GM23338 (cell line): ENCODE results near the gene SLC35D3.
"Not testable (repeated sequence)": the region's sequence is repeated elsewhere in the genome, so short reads cannot be mapped to it uniquely, and the experiment has no call there.

Source experiments
- CREB1 ChIP-seq: fragments of 250-450 bp; sonication (Bioruptor Pico); IDR thresholded peaks from 2 replicates; pipeline ENCODE4 v1.5.0; 2020; ENCODE audit warnings: low read depth, mild to moderate bottlenecking, moderate library complexity
- EZH2 ChIP-seq: fragments of 200-600 bp; sonication (generic); IDR thresholded peaks from one replicate; pipeline ENCODE4 v1.8.0; 2017; ENCODE audit warnings: antibody characterized with exemption, mild to moderate bottlenecking, low read depth; ENCODE audit not compliant: unreplicated experiment
- EZH2phosphoT487 ChIP-seq: fragments of 200-600 bp; sonication (generic); IDR thresholded peaks from one replicate; pipeline ENCODE4 v1.8.1; 2018; ENCODE audit warnings: antibody characterized with exemption; ENCODE audit not compliant: unreplicated experiment
- JUNB ChIP-seq: IDR thresholded peaks from one replicate; pipeline ENCODE4 v1.6.1; 2016; ENCODE audit warnings: antibody characterized with exemption; ENCODE audit not compliant: unreplicated experiment
- POLR2AphosphoS5 ChIP-seq: IDR thresholded peaks from 2 replicates; pipeline ENCODE4 v1.6.1; 2016; ENCODE audit warnings: antibody characterized with exemption, low read depth
- STAT1 ChIP-seq: IDR thresholded peaks from one replicate; pipeline ENCODE4 v1.6.1; 2016; ENCODE audit warnings: antibody characterized with exemption; ENCODE audit not compliant: unreplicated experiment
- ZNF331 ChIP-seq: fragments of 250-450 bp; sonication (Bioruptor Pico); IDR thresholded peaks from 2 replicates; pipeline ENCODE4 v1.5.0; 2020; ENCODE audit warnings: low read depth, mild to moderate bottlenecking, moderate library complexity
- ZNF462 ChIP-seq: fragments of 250-450 bp; sonication (Bioruptor Pico); IDR thresholded peaks from 2 replicates; pipeline ENCODE4 v1.5.0; 2020; ENCODE audit warnings: mild to moderate bottlenecking, moderate library complexity
- TF ChIP-seq, protein P1 (sequence below), 2 experiments: fragments of 200-600 bp in 1 of 2; sonication (generic) in 1 of 2; conservative IDR thresholded peaks; 2 replicates each; pipeline versions ENCODE4 v1.5.1 to v1.6.1; 2016 to 2017; ENCODE audit warnings: antibody characterized with exemption in 2 of 2, low read depth in 2 of 2, mild to moderate bottlenecking in 2 of 2, moderate library complexity in 1 of 2
- TF ChIP-seq, protein P2 (sequence below): IDR thresholded peaks from 2 replicates; pipeline ENCODE4 v1.6.1; 2016; ENCODE audit warnings: antibody characterized with exemption
- TF ChIP-seq, protein P3 (sequence below): IDR thresholded peaks from one replicate; pipeline ENCODE4 v1.6.1; 2018; ENCODE audit warnings: antibody characterized with exemption; ENCODE audit not compliant: unreplicated experiment

DNA sequence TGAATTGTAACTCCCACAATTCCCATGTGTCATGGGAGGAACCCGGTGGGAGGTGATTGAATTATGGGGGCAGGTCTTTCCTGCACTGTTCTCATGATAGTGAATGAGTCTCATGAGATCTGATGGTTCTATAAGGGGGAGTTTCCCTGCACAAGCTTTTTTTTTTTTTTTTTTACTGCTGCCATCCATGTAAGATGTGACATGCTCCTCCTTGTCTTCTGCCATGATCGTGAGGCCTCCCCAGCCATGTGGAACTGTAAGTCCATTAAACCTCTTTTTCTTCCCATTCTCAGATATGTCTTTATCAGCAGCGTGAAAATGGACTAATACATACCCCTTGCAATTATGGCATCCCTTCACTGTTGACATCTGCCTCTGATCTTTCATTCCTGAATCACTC lies 17.6 kb upstream of the SLC35D3 start:
- TF ChIP-seq, protein P1, sequence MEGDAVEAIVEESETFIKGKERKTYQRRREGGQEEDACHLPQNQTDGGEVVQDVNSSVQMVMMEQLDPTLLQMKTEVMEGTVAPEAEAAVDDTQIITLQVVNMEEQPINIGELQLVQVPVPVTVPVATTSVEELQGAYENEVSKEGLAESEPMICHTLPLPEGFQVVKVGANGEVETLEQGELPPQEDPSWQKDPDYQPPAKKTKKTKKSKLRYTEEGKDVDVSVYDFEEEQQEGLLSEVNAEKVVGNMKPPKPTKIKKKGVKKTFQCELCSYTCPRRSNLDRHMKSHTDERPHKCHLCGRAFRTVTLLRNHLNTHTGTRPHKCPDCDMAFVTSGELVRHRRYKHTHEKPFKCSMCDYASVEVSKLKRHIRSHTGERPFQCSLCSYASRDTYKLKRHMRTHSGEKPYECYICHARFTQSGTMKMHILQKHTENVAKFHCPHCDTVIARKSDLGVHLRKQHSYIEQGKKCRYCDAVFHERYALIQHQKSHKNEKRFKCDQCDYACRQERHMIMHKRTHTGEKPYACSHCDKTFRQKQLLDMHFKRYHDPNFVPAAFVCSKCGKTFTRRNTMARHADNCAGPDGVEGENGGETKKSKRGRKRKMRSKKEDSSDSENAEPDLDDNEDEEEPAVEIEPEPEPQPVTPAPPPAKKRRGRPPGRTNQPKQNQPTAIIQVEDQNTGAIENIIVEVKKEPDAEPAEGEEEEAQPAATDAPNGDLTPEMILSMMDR (conservative IDR thresholded peaks at IDR 0.05; ENCODE audit: low read depth in 2 of 2): not testable (repeated sequence)
- TF ChIP-seq EZH2phosphoT487; EZH2; STAT1; ZNF331; CREB1; POLR2AphosphoS5; JUNB; ZNF462 (CRISPR knock-in tag): not testable (repeated sequence)
- TF ChIP-seq, protein P2, sequence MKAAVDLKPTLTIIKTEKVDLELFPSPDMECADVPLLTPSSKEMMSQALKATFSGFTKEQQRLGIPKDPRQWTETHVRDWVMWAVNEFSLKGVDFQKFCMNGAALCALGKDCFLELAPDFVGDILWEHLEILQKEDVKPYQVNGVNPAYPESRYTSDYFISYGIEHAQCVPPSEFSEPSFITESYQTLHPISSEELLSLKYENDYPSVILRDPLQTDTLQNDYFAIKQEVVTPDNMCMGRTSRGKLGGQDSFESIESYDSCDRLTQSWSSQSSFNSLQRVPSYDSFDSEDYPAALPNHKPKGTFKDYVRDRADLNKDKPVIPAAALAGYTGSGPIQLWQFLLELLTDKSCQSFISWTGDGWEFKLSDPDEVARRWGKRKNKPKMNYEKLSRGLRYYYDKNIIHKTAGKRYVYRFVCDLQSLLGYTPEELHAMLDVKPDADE: not testable (repeated sequence)
- TF ChIP-seq, protein P3, sequence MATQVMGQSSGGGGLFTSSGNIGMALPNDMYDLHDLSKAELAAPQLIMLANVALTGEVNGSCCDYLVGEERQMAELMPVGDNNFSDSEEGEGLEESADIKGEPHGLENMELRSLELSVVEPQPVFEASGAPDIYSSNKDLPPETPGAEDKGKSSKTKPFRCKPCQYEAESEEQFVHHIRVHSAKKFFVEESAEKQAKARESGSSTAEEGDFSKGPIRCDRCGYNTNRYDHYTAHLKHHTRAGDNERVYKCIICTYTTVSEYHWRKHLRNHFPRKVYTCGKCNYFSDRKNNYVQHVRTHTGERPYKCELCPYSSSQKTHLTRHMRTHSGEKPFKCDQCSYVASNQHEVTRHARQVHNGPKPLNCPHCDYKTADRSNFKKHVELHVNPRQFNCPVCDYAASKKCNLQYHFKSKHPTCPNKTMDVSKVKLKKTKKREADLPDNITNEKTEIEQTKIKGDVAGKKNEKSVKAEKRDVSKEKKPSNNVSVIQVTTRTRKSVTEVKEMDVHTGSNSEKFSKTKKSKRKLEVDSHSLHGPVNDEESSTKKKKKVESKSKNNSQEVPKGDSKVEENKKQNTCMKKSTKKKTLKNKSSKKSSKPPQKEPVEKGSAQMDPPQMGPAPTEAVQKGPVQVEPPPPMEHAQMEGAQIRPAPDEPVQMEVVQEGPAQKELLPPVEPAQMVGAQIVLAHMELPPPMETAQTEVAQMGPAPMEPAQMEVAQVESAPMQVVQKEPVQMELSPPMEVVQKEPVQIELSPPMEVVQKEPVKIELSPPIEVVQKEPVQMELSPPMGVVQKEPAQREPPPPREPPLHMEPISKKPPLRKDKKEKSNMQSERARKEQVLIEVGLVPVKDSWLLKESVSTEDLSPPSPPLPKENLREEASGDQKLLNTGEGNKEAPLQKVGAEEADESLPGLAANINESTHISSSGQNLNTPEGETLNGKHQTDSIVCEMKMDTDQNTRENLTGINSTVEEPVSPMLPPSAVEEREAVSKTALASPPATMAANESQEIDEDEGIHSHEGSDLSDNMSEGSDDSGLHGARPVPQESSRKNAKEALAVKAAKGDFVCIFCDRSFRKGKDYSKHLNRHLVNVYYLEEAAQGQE: not testable (repeated sequence)
